ENCODE measurements around the gene RNF41. TPM values are rescaled to one million over a fixed set of nuclear protein-coding genes. Genes with fewer than 3 reads are reported as not detected.

RNF41 gene
- total and polyA plus RNA-seq, 2 of the 13 experiments (the other 11 are each of a cell fraction or from before 2014, with no cell fraction given), result 27.1 to 39.4 TPM

GRCh38 chr12:56230432-56231183 lies 8.9 kb upstream of the RNF41 start (continued):
- TF ChIP-seq NR0B2 (CRISPR knock-in tag; IDR thresholded peaks at IDR 0.05), result peak; percentile 74; the same call in 1 of the 2 replicates
- TF ChIP-seq KDM5B (CRISPR knock-in tag; IDR thresholded peaks at IDR 0.05; ENCODE audit: borderline replicate concordance), result peak; percentile 54; the same call in 1 of the 2 replicates
- peak; percentile 54 for TF ChIP-seq ZBTB7A (CRISPR knock-in tag; IDR thresholded peaks at IDR 0.05)
- TF ChIP-seq ZNF777 (CRISPR knock-in tag; IDR thresholded peaks at IDR 0.05), result peak; percentile 46; the same call in 1 of the 2 replicates
- TF ChIP-seq, protein P1, sequence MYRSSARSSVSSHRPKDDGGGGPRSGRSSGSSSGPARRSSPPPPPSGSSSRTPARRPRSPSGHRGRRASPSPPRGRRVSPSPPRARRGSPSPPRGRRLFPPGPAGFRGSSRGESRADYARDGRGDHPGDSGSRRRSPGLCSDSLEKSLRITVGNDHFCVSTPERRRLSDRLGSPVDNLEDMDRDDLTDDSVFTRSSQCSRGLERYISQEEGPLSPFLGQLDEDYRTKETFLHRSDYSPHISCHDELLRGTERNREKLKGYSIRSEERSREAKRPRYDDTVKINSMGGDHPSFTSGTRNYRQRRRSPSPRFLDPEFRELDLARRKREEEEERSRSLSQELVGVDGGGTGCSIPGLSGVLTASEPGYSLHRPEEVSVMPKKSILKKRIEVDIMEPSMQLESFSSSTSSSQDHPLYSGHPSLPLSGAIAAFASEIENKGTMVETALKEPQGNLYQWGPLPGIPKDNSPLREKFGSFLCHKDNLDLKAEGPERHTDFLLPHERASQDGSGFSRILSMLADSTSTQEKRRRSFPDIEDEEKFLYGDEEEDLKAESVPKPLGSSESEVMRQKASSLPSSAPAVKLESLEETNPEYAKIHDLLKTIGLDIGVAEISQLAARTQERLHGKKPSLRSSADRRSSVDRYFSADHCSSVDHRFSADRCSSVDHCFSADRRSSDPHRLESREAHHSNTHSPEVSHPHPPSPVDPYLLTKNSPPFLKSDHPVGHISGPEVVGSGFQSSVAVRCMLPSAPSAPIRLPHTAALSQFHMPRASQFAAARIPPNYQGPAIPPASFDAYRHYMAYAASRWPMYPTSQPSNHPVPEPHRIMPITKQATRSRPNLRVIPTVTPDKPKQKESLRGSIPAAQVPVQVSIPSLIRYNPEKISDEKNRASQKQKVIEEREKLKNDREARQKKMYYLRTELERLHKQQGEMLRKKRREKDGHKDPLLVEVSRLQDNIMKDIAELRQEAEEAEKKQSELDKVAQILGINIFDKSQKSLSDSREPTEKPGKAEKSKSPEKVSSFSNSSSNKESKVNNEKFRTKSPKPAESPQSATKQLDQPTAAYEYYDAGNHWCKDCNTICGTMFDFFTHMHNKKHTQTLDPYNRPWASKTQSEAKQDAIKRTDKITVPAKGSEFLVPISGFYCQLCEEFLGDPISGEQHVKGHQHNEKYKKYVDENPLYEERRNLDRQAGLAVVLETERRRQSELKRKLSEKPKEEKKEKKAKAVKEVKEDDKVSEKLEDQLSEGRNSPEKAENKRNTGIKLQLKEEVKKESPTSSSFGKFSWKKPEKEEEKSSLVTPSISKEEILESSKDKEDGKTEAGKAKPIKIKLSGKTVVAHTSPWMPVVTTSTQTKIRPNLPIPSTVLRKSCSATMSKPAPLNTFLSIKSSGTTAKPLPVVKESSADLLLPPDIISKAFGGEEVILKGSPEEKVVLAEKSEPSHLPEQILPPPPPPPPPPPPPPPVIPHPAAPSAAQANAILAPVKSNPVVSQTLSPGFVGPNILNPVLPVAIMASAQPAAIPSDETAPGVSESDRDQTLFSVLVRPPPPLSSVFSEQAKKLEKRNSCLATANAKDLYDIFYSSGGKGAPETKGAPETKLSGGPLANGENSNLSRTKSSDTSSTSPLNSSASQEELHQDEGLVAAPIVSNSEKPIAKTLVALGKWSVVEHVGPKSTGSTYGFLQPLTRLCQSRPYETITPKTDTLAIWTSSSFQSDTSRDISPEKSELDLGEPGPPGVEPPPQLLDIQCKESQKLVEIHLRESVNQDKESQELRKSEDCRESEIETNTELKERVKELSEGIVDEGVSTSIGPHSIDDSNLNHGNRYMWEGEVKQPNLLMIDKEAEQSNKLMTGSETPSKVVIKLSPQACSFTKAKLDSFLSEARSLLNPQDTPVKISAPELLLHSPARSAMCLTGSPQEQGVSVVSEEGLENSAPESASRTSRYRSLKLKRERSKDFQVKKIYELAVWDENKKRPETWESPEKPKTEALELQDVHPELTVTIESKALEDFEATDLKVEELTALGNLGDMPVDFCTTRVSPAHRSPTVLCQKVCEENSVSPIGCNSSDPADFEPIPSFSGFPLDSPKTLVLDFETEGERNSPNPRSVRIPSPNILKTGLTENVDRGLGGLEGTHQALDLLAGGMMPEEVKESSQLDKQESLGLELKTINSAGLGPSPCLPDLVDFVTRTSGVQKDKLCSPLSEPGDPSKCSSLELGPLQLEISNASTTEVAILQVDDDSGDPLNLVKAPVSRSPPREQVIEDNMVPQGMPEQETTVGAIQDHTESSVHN (CRISPR knock-in tag; IDR thresholded peaks at IDR 0.05), result peak; percentile 53; the same call in 1 of the 2 replicates
- TF ChIP-seq JUNB (CRISPR knock-in tag; IDR thresholded peaks at IDR 0.05; ENCODE audit: borderline replicate concordance), result no peak
- peak; percentile 85 for TF ChIP-seq POLR2G (IDR thresholded peaks at IDR 0.05; ENCODE audit: low read depth, low read length)
- TF ChIP-seq SIN3A (IDR thresholded peaks at IDR 0.05; ENCODE audit: borderline replicate concordance, low read depth, low read length), result peak; percentile 25; the same call in 1 of the 2 replicates
- TF ChIP-seq ZNF672 (CRISPR knock-in tag; IDR thresholded peaks at IDR 0.05), result no peak
- no peak; the same call in 1 of the 2 replicates for TF ChIP-seq ZZZ3 (CRISPR knock-in tag; IDR thresholded peaks at IDR 0.05; ENCODE audit: borderline replicate concordance)
- no peak for TF ChIP-seq RNF2 (conservative IDR thresholded peaks at IDR 0.05; ENCODE audit: low read depth)
- TF ChIP-seq ZNF660 (CRISPR knock-in tag; IDR thresholded peaks at IDR 0.05; ENCODE audit: borderline replicate concordance, low read depth), result no peak
- TF ChIP-seq, protein P2, sequence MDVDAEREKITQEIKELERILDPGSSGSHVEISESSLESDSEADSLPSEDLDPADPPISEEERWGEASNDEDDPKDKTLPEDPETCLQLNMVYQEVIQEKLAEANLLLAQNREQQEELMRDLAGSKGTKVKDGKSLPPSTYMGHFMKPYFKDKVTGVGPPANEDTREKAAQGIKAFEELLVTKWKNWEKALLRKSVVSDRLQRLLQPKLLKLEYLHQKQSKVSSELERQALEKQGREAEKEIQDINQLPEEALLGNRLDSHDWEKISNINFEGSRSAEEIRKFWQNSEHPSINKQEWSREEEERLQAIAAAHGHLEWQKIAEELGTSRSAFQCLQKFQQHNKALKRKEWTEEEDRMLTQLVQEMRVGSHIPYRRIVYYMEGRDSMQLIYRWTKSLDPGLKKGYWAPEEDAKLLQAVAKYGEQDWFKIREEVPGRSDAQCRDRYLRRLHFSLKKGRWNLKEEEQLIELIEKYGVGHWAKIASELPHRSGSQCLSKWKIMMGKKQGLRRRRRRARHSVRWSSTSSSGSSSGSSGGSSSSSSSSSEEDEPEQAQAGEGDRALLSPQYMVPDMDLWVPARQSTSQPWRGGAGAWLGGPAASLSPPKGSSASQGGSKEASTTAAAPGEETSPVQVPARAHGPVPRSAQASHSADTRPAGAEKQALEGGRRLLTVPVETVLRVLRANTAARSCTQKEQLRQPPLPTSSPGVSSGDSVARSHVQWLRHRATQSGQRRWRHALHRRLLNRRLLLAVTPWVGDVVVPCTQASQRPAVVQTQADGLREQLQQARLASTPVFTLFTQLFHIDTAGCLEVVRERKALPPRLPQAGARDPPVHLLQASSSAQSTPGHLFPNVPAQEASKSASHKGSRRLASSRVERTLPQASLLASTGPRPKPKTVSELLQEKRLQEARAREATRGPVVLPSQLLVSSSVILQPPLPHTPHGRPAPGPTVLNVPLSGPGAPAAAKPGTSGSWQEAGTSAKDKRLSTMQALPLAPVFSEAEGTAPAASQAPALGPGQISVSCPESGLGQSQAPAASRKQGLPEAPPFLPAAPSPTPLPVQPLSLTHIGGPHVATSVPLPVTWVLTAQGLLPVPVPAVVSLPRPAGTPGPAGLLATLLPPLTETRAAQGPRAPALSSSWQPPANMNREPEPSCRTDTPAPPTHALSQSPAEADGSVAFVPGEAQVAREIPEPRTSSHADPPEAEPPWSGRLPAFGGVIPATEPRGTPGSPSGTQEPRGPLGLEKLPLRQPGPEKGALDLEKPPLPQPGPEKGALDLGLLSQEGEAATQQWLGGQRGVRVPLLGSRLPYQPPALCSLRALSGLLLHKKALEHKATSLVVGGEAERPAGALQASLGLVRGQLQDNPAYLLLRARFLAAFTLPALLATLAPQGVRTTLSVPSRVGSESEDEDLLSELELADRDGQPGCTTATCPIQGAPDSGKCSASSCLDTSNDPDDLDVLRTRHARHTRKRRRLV (CRISPR knock-in tag; IDR thresholded peaks at IDR 0.05), result no peak
- peak; percentile 85; the same call in 1 of the 3 replicates for TF ChIP-seq MXI1 (IDR thresholded peaks at IDR 0.05; ENCODE audit: borderline replicate concordance, low read depth, low read length)
- TF ChIP-seq TCF7 (IDR thresholded peaks at IDR 0.05; ENCODE audit: low read depth), result peak; percentile 45; the same call in 1 of the 2 replicates

Measured in HepG2 (cell line).